GM18526 (cell line): Measurements from ENCODE around the gene ZKSCAN5.

Source experiments
- POLR2A ChIP-seq: IDR thresholded peaks from 3 replicates; pipeline ENCODE4 v1.6.1; 2011; ENCODE audit not compliant: insufficient read length; ENCODE audit errors: extremely low read depth

Gene ZKSCAN5

GRCh38 chr7:99504603-99505323 is at the start of gene ZKSCAN5:
Gene ZKSCAN5, plus strand, starts transcription at chr7:99504662. Its CDS starts 1,383 bp downstream, at chr7:99506045.
- peak; percentile 86 for TF ChIP-seq POLR2A

DNA sequence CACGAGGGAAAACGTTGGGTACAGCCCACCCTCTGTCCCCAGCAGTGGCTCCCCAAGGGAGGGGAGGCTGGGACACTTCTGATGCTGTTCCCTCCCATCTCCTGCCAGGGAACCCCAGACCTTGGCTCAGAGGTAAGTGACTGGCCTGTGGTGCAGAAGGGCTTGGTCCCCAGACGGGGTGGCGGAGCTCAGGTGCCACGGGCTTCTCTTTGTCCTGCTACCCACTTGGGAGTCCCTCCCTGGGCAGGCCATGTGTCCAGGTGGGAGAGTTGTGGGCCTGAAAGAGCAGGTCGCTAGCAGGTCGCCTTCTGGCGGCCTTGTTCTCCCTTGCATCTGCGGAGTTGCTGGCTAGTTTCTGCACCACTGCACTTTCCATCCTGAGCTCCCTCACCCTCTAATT is 48.6 kb upstream of the ZKSCAN5 start:
- TF ChIP-seq POLR2A: no peak

DNA sequence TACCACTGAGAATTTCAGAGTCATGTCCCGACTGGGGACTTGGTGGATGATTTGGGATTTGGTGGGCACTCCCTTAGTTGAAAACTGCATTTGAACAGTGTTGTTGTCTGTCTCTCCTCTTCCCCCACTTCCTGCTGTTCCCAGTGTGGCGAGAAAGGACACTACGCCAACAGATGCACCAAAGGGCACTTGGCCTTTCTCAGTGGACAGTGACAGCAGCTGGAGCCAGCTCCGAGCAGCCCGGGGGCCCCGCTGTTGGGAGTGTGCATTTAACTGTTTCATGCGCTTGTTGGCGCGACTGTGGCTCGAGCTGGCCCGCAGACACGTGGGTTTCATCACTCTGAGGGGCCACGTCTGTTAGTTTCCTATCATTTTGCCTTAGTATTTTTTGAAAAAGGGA is 48.2 kb upstream of the ZKSCAN5 start:
- TF ChIP-seq POLR2A: no peak

- TF ChIP-seq POLR2A: no peak
Observed at GRCh38 chr7:99457050-99457649, 47.3 kb upstream of the ZKSCAN5 start.

DNA sequence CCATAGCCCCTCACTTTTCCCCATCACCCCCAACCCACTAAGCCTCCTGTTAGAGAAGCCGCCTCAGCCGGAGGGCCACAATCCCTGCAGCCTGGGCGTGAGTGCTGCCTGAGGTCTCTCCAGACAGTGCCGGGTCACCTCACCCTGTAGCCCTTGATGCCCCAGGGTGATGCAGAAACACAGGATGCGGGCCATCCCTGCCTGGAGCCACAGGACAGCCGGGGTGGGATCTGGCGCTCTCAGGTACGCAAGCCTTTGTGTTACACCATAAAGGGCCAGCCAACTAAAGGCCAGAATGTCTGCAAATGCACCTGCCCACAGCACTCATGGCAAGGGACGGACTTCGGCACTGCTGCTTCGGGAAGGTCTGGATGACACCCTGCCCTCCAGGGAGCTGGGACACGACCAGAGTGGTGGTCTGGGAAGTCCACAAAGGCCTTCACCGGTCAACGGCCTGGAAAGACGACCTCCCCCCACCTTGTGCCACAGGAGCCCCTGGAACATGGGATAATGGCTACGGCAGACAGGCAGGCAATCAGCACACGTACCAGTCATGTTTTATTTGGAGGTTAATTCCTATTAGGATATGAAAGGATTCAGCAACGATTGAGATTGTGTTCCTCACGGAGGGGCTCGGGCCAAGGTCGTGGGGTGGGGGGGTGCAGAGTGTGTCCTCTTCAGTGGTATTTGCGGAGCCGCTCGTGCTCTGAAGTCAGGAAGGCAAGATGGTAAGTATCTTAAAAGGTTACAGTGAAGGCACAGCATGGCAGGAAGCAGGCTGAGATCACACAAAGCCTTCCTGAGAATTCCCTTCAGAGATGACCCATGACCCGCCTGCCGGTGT is 46.6 kb upstream of the ZKSCAN5 start:
- no peak for TF ChIP-seq POLR2A

GRCh38 chr7:99459087-99459486 is 45.4 kb upstream of the ZKSCAN5 start:
- no peak for TF ChIP-seq POLR2A

DNA sequence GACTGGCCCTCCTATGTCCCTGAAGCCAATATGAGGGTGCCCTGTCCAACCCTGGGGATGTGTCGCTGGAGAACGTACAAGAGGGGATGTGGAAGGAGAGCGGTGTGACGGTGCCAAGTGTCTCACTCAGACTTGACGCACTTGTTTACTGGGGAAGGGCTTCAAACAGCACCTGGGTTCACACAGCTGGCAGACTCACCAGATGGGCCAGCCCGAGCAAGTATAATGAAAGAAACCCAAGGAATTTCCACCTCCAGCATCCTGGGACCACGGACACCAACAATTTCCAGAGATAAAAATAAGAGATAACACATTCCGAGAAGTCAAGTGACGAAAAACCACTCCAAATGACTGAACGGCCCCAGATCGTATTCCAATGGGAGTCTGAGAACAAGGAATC is 43.8 kb upstream of the ZKSCAN5 start:
- no peak for TF ChIP-seq POLR2A

GRCh38 chr7:99461221-99461620 is 43.2 kb upstream of the ZKSCAN5 start:
- TF ChIP-seq POLR2A: no peak

- TF ChIP-seq POLR2A: no peak
Observed at GRCh38 chr7:99465421-99465768, 39.1 kb upstream of the ZKSCAN5 start.

DNA sequence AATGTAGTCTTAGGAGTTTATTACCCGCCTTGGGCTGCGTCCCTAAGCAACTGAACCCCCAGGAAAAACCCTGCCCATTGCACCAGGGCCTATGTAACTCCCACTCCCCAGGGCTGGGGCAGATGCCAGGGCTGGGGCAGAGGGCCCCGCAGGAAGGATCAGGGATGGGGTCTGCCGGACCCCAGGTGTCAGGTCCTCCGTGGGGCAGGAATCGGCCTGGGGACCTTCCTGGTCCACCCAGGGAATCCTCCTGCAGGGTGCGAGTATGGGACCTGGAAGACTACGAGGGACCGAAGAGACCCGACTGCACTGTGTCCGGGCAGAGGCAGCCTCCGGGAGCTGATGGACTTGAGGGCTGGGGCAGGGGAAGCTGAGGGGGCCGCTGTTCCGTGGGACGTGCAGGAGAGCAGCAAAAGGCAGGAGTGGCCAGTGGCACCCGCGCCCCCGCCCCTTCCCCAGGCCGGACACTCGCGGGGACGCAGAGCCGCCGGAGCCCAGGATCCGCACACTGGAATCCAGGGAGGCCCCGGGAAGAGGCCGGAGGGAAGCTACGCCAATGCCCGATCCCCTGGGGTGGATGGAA is 36.0 kb upstream of the ZKSCAN5 start:
- TF ChIP-seq POLR2A: no peak

DNA sequence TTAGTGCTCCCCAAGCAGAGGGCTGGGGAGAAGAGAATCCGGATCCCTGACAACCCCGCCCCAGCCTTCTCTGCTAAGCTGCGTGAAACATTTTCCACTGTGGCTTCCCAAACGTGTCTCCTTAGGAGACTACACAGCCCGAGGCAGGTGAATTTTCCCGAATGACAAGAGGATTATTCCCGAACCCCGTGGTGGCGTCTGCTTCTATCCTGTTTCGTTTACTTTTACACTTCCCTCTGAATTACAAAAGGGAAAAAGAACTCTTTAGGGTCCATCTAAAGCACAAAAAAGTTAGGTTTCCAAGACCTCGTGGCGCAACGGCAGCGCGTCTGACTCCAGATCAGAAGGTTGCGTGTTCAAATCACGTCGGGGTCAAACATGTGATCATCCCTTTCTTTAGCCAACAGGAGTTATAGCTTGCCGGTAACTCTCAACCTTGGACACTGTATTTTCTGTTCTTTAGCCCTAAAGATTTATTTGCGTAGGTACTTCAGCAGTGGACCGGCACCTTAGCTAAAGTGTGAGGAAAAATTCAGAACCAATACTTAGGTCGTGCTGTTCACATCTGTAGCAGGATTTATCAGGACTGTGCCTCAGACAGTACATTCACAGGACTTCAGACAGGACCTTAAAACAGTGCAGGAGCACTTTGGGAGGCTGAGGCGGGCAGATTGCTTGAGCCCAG is 34.9 kb upstream of the ZKSCAN5 start:
- TF ChIP-seq POLR2A: no peak

GRCh38 chr7:99472561-99473314 is 31.7 kb upstream of the ZKSCAN5 start, which contains the start of gene ZNF789:
Gene ZNF789, plus strand, starts transcription at chr7:99472890. Its CDS starts 3,567 bp downstream, at chr7:99476457.
- TF ChIP-seq POLR2A: peak; percentile 84

DNA sequence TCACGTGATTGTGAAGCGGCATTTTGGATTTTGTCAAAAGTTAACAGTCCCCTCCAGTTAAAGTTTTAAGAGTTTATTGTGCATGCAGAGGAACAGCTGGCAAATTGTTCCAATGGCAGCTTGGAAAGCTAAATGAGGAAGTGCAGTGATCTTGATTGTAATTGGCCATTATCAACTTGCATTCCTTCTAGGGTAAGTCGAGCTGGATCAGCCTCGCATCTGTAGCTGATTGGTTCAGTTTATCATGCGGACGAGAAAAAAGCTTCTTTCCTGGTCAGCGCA is 31.2 kb upstream of the ZKSCAN5 start:
- no peak for TF ChIP-seq POLR2A

- TF ChIP-seq POLR2A: no peak
Observed at GRCh38 chr7:99476107-99476506, 28.4 kb upstream of the ZKSCAN5 start.
